HG03175 (cell line): ENCODE measurements around the gene MIER2.

ENCODE experiments used
- ATAC-seq: cut with Tn5 transposase; IDR thresholded peaks from one replicate; pipeline ENCODE4 v1.9.1; 2021; ENCODE audit warnings: mild to moderate bottlenecking, moderate library complexity; ENCODE audit not compliant: unreplicated experiment

MIER2 gene

GRCh38 chr19:310781-311496 lies 33.7 kb downstream of the MIER2 start:
- no peak for ATAC-seq

GRCh38 chr19:310141-310651 lies 34.4 kb downstream of the MIER2 start:
- ATAC-seq, result no peak

- no peak for ATAC-seq
These were observed 35.4 kb downstream of the MIER2 start for GRCh38 chr19:309206-309565.

GRCh38 chr19:308471-309205 lies 36.0 kb downstream of the MIER2 start:
- no peak for ATAC-seq

- ATAC-seq, result no peak
These were observed 36.7 kb downstream of the MIER2 start for GRCh38 chr19:307793-308420.

- no peak for ATAC-seq
These were observed 37.5 kb downstream of the MIER2 start for GRCh38 chr19:307111-307531.

- no peak for ATAC-seq
These were observed 38.3 kb downstream of the MIER2 start for GRCh38 chr19:306151-306900.

GRCh38 chr19:305240-306150 lies 39.1 kb downstream of the MIER2 start:
- no peak for ATAC-seq

GRCh38 chr19:296476-297225 lies 47.9 kb downstream of the MIER2 start:
- no peak for ATAC-seq

GRCh38 chr19:295687-296370 lies 48.8 kb downstream of the MIER2 start:
- no peak for ATAC-seq

GRCh38 chr19:294946-295686 lies 49.5 kb downstream of the MIER2 start:
- ATAC-seq, result no peak

- no peak for ATAC-seq
These were observed 50.2 kb downstream of the MIER2 start for GRCh38 chr19:294341-294945.

GRCh38 chr19:293436-294110 lies 51.0 kb downstream of the MIER2 start:
- no peak for ATAC-seq

GRCh38 chr19:292951-293350 lies 51.6 kb downstream of the MIER2 start:
- ATAC-seq, result no peak

GRCh38 chr19:292281-292884 lies 52.2 kb downstream of the MIER2 start:
- ATAC-seq, result no peak

- ATAC-seq, result no peak
These were observed 52.9 kb downstream of the MIER2 start for GRCh38 chr19:291561-292280.
